Stimulated activated CD8-positive, alpha-beta memory T cell treated with anti-CD3 and anti-CD28 coated beads, Interleukin-4, amount 100 ng/mL, for 48 hours (primary cell): ENCODE measurements around the gene GRIA4.
"Not testable (repeated sequence)": the region's sequence is repeated elsewhere in the genome, so short reads cannot be mapped to it uniquely, and the experiment has no call there.

Experiments
- DNase-seq: peaks from one replicate; pipeline ENCODE4 v3.0.0-alpha.2; 2020

Gene GRIA4

GRCh38 chr11:105723269-105723668 lies 113.4 kb downstream of the GRIA4 start:
- no peak for DNase-seq

GRCh38 chr11:105732611-105733010 lies 122.7 kb downstream of the GRIA4 start:
- no peak for DNase-seq

- DNase-seq: no peak
Measured at GRCh38 chr11:105734426-105734825, 124.6 kb downstream of the GRIA4 start.

GRCh38 chr11:105738251-105738650 lies 128.4 kb downstream of the GRIA4 start:
- DNase-seq: no peak

DNA sequence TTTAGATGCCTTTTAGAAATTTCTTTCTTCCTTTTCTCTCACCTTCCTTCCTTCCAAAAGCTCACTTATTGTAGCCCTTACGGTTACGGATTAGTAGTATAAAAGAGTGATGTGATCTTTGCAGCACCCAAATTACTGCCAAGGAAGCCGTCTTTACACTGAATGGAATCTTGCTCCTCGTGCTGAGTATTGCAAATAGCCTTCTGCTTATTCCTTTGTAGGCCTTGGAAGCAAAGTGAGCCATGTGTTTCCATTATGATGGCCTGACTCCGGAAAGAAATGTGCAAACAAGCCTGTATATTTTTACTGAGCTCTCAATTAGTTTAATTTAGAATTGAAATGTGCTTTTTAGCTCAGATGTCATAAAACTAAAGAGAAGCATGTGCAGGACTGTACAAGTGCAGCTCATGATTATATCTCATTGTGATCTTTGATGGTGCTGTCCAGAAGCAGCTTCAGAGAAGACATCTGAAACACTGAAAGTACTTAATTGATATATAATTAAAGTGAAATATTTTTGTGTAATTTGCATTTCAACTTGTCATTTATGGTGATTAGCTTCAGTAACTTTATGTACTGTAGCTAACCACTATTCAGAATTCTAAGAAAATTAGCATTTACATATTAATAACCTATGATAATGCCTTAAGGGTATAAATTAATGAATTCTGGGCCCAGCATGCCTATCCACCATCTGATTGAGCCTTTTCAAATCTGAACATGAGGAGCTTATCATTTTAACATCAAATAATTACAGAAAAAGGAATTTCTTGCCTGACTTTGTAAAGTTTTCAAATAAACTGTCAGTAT lies 129.3 kb downstream of the GRIA4 start:
- no peak for DNase-seq

GRCh38 chr11:105740164-105740903 lies 130.5 kb downstream of the GRIA4 start:
- DNase-seq: no peak

DNA sequence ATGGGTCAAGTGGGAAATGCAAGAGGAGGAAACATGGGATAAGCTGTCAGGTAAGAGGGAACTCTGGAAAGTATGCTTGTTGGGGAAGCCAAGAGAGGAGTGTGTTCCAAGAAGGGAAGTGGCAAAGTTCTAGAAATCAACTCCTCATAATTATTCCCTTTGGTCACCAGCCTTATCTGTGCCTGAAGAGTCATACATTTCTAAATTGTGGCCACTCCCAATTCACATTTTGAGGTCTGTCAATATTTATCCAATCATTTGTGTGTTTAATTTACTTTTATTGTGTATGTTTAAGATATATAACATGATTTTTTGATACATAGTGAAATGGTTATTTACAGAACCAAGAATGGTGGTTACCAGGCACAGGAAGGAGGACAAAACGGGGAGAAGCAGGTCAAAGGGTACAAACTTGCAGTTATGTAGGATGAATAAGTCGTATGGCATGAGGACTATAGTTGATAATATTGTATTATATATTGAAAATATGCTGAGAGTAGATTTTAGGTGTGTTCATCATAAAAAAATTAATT lies 131.7 kb downstream of the GRIA4 start:
- DNase-seq: no peak

DNA sequence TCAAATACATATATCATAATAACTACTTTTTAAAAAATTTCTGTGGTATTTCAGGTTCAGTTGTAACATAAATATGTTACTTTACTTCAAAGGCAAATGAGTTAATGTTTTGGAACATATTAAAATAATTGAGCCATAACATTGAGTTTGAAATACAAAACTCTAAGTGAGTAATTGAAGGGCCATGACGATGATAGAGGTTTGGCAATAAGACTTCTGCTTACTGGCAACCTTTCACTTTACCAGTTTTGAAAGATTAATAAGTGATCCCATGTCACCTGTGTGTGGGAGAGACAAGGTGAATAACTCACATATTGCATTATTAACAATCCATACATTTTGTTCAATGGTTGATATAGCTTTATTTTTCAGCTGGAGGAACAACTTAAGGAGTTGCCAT lies 144.4 kb downstream of the GRIA4 start:
- DNase-seq: no peak

DNA sequence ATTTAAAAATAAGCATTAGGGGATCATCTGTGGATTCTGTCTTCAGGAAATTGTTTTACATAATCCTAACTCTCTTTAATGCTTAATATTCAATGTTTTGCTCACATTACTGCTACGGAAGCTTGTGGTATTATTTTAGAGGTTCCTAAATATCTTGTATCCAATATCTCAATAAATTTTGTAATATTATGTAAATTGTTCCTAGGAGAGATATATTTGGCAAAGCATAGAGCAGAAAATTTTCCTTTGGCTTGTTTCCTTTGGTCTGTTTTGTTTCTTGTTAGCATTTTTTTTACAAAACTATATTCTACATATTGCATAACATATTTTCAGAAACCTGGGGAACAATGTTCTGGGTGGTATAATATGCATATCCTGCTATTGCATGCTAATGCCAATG lies 144.8 kb downstream of the GRIA4 start:
- no peak for DNase-seq

DNA sequence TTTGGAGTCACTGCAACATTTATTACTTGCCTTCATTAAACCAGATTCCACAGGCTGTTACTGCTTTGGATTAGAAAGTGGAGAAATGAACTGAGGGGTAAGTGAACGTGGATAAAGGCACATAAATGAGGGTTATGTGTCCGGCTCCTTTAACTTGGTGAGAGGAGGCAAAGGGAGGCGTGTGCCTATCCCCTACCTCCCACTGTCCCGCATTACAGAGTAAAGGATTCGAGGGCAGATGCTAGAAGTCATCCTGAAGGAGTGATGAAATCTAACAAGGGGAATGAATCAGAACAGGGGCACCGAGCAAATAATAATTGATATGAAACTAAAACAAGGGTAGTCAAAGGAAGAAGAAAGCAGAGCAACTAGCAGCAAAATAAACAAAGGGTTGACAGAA lies 147.2 kb downstream of the GRIA4 start:
- no peak for DNase-seq

DNA sequence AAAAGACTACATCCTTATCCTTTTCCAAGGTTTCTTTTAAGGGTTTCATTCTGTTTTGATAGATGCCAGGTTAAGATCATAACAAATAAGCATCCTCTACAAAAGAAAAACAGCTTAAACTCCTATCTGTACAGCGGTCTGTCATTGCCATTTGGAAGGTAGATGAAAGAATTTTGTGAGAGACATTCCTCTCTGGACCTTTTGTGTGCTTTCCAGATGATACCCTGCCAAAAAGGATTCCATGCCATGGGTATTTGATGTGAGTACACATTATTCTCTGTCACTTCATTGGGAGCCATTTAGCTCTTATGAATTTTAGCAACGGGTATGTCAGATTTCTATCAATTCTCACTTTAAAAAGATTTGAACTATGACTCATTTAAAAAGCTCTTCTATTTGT lies 153.7 kb downstream of the GRIA4 start:
- DNase-seq: no peak

DNA sequence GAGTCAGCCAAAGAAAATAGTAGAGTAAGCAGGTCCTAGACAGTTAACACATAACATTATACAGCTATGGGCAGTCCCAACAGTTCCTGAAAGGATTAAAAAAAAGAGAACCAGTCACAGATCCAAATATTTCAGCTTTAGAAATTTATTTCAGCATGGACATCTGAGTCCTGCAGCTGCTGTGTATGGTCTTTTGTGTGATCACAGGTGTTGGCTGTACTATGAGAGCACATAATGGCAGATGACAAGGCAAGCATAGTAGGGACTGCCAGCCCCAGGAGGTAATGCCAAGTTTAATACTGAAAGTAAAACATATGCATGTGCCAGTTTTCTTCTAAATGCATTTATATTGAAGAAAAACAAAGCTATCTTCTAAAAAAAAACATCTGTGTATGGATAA lies 158.1 kb downstream of the GRIA4 start:
- DNase-seq: no peak

- no peak for DNase-seq
Measured at GRCh38 chr11:105769627-105770026, 159.8 kb downstream of the GRIA4 start.

DNA sequence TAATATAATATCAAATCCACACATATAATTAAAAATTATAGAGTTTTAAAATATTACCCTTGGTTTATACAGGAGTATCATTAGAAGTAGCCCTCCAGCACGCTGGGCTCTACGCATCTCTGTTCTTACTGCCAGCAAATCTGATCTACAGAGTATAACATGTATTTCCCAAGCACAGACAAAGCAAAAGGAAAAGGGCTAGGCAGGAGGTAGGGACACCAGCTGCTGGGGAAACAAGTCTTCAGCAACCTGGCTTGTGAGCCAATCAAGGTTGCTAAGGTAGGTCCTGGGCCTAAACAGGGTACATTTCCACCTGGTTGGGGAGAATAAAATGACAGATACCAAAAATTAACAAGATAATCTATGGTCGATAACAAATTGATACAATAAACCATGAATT lies 163.6 kb downstream of the GRIA4 start:
- DNase-seq: not testable (repeated sequence)

GRCh38 chr11:105774899-105775298 lies 165.0 kb downstream of the GRIA4 start:
- no peak for DNase-seq

DNA sequence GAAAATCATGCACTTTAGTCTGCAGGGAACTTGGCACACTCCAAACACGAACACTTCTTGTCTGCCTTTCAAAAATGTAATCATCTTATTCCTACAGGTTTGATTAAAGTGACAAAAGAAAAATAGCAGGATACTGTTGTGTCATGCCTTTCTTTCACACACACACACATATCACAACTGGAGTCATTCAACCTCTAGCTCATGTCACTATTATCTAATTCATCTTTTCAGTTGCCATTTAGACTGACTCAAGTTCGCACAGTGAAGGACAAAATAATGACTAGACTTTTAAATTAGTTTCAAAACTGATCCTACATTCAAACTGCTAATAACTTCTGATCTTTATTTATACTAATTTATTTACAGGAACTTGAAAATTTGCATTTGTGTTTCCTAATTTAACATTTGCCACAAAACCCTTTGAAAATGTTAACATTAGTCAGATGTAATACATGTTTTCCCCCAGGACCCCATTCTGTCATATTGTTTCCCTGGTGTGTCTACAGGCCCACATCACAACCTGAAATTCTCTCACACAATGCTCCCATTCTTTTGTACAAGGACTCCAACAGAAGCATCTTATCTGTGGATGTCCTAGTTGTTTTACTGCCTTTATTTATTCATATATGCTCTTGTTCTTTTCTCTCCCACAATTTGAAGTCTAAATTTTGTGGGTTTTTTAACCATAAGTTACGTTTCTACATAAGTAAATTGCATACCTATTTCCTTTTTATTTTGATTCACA lies 171.1 kb downstream of the GRIA4 start:
- no peak for DNase-seq

DNA sequence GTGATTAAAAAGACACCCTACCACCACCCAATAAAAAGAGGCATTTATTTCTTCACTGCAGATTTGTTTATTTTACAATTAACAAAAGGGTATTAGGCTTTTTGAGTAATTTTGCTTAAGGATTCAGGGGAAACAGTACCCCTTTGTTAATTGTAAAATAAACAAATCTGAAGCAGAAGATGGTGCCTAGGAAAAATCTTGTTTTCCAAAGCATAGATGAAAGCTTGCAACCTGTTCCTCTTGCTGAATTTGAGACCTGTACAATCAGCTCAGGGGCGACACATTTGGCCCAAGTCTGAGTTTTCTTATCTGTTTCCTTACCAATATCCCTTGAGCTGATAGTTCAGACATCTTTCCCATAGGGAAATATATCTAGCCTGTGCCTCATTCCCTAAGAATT lies 171.9 kb downstream of the GRIA4 start:
- no peak for DNase-seq

- no peak for DNase-seq
Measured at GRCh38 chr11:105783216-105783615, 173.3 kb downstream of the GRIA4 start.

GRCh38 chr11:105785850-105786249 lies 176.0 kb downstream of the GRIA4 start:
- DNase-seq: not testable (repeated sequence)

DNA sequence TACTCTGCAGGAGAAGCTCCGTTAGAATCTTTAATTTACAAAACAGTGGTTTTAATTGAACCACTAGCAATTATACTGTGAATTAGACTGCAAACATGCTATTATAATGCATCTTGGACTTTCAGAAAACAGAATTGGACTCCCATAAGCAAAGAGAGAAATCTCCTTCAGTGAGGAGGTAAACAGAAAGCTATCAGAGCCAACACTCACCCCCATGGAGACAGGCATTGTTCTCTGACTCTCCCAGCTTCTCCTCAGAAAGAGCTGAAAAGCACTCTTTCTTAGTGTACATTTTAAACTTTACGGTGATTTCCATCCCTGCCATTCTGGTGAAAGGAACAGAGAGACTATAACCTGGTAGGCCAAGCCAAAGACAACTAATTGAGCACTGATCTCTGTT lies 176.9 kb downstream of the GRIA4 start:
- no peak for DNase-seq

- DNase-seq: no peak
Measured at GRCh38 chr11:105789579-105790420, 179.9 kb downstream of the GRIA4 start.

DNA sequence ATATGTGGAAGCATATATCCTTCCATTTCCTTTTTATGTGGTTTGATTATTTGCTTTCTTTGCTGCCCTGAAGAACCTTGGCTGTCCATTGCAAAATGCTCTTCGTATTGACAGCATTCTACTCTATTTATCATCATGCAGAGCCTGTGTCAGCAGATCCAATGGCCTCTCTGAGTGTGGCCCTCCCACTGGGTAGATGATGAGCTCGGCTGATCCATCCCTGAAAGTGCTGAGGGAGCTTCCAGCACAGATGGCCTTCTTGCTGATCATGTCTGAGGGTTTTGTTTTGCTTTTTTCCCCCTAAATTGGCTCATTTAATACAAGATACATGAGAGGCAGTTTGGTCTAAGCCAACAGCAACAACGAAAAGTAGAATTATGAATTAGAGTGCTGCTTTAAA lies 181.0 kb downstream of the GRIA4 start:
- DNase-seq: no peak

DNA sequence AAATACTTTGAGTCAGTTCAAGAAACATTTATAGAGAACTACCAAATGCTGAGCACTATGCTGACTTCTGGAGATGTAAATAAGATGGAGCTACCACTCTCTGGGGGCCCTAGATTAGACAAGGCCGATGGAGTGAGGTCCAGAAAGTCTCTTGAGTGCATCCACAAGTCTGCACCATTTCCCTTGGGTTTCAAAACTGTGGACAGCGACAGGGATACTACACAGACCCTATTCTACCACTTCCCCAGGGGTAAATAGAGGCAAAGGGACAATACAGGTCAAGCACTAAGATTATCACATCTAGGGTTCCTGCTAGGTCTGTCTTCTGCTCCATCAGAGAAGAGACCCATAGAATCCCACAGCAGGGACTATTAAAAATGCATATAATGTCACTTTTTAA lies 183.2 kb downstream of the GRIA4 start:
- DNase-seq: no peak
